ENCODE data around the gene ZNF865. TPM values are rescaled to one million over a fixed set of nuclear protein-coding genes. Genes with fewer than 3 reads are reported as not detected.
"Not testable (repeated sequence)": the region's sequence is repeated elsewhere in the genome, so short reads cannot be mapped to it uniquely, and the experiment has no call there.

Gene ZNF865
- 9.1 and 9.6 TPM in 2 replicates for total RNA-seq (2014; rRNA removed; shearing (Covaris generic))

DNA sequence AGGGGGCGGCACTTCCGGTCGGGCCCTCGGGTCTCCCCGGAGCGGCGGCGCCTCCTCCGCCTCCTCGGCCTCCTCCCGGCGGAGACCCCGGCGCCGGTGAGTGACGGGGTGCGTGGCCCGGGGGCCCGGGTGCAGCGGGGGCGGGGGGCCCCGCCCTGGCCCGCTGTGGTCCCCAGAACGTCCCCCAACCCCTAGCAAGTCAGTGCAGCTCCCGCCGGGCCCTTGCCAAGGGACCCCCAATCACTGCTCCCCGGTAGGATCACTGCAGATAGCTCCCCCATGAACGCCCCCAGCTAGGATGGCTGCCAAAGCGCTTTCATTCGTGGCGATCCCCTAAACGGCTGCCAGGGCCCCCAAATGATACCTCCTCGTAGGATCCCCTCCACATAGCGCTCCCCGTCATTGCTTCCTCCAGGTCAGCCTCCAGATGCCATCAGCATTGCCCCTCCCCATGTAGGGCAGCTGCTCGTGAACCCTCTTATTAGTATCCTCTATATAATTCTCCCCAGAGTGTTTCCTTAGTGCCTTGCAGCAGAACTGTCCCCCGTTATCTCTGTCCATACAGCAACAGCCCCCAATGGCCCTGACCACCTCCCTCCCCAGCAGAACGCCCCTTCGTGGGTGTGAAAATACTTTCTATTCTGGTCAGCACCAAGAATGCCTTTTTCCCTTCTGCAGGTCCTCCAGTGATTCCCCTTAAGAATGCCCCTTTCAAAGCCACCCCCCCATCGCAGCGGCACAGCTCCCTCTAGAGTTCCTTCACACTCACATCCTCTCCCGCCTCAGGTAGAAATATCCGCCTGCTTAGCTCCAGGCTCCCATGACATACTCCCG is at the start of gene ZNF865:
Gene ZNF865, plus strand, starts transcription at position 11 of the 834 bp plus-strand sequence. CDS start 7,972 bp downstream, outside the sequence.
- DNase-seq (ENCODE audit: low spot score) = peak; percentile 96

GRCh38 chr19:55559684-55560083 is 45.8 kb upstream of the ZNF865 start:
- no peak for DNase-seq (ENCODE audit: low spot score)

DNA sequence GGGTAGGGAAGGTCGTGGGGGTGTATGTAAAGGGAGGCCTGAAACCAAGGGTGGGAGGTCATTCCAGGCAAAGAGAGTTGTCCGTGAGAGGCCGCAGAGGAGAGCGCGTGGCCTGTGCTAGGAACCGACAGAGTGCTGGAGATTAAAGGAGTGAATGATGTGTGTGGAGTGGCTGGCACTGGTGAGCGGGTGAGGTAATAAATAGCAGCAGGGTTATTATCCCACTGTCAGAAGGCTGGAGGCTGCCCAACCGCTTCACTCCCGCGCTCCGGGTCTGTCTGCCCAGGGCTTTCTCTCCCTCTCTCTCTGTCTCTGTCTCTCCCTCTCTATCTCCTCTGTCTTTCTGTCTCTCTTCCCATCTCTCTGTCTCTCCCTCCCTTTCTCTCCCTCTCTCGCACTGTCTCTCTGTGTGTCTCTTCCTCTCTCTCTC is 42.2 kb upstream of the ZNF865 start:
- DNase-seq (ENCODE audit: low spot score) = no peak

GRCh38 chr19:55566823-55567222 is 38.6 kb upstream of the ZNF865 start:
- DNase-seq (ENCODE audit: low spot score) = no peak

- no peak for DNase-seq (ENCODE audit: low spot score)
Observed at GRCh38 chr19:55567708-55568328, 37.6 kb upstream of the ZNF865 start.

DNA sequence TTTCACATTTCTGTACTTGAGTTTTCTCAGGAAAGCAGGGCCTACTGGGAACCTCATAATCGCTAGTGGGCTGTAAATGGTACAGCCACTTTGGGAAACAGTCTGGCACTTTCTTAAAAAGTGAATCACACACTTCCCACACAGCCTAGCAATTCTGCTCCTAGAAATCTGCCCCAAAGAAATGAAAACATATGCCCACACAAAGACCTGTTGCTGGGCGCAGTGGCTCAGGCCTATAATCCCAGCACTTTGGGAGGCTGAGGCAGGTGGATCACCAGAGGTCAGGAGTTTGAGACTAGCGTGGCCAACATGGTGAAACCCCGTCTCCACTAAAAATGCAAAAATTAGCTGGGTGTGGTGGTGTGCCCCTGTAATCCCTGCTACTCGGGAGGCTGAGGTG is 36.0 kb upstream of the ZNF865 start:
- not testable (repeated sequence) for DNase-seq (ENCODE audit: low spot score)

GRCh38 chr19:55573929-55574328 is 31.5 kb upstream of the ZNF865 start:
- not testable (repeated sequence) for DNase-seq (ENCODE audit: low spot score)

DNA sequence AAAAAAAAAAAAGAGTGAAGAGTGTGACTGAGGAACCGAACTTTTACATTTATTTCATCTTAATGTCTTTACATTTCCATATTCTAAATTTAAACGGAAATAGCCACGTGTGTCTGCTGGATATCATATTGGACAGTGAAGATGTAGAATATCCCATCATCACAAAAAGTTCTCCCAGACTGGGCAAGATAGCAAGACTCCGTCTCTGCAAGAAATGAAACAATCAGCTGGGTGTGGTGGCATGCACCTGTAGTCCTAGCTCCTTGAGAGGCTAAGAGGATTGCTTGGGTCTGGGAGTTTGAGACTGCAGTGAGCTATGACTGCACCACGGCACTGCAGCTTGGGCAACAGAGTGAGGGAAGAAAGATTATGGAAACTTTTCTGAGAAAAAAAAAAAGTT is 28.7 kb upstream of the ZNF865 start:
- no peak for DNase-seq (ENCODE audit: low spot score)

DNA sequence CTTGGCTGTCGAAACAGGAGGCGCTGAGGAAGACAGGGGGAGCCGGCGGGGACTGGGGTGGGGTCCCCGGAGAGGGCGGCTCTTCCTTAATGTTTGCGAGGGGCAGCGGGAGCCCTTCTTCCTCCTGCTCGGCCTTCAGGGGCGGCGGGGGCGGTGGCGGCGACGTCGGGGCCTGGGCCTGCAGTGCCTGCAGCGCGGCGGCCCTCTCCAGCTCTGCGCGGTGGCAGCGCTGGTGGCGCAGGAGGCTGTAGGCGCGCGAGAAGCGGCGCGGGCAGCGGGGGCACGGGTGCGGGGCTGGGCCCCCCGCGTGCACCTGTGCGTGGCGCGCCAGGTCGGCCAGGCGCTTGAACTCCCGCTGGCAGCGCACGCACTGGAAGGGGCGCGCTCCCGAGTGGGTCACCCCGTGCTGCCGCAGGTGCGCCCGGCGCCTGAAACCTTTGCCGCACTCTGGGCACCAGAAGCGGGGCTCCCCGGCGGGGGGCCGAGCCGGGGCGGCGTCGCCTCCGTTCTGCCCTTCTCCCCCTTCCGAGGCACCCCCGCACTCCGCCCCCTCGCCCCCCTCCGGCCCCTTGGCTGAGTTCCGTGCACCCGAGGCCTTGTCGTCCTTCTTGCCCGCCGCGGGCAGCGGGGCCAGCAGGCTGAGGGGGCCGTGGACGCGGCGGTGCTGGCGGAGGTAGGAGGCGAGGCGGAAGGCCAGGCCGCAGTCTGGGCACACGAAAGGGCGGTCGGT is 27.3 kb upstream of the ZNF865 start:
- no peak for DNase-seq (ENCODE audit: low spot score)

DNA sequence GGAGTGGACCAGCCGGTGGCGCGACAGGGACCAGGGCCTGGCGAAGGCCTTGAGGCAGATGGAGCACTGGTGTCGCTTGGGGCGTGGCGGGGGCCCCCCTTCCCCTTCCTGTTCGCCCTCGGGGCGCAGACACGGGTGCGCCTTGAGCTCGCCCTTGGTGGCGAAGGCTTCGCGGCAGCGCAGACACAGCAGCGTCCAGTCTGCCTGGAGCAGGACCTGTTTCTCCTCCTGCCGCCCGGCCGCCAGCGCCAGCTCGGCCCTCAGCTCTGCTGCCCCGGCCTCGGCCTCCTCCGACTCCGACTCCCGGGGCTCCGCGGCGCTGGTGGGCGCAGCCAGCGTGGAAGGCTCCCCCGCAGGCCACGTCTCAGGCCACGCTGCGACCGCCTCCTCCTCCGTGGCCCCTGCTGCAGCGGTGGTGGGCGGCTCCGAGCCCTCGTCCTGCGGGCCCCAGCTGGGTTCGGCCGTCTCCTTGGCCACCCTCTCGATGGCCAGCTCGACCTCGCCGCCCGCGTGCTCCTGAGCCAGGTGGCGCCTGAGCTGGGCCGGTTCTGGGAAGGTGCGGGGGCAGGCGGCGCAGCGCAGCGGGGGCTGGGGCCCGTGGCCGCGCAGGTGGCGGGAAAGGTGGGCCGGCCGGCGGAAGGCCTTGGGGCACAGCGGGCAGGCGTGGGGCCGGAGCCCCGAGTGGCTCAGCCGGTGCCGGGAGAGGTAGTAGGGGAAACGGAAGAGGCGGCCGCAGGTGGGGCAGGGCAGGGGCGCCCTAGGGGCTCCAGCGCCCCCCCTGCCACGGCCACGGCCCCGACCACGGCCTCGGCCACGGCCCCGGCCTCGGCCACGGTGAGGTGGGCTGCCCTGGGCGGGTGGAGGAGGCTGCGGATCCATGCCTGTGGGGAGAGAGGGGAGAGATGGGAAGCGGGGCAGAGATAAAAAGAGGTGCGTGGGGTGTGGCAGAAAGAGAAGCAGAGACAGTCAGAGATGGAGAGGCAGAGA is 26.4 kb upstream of the ZNF865 start:
- DNase-seq (ENCODE audit: low spot score) = no peak

DNA sequence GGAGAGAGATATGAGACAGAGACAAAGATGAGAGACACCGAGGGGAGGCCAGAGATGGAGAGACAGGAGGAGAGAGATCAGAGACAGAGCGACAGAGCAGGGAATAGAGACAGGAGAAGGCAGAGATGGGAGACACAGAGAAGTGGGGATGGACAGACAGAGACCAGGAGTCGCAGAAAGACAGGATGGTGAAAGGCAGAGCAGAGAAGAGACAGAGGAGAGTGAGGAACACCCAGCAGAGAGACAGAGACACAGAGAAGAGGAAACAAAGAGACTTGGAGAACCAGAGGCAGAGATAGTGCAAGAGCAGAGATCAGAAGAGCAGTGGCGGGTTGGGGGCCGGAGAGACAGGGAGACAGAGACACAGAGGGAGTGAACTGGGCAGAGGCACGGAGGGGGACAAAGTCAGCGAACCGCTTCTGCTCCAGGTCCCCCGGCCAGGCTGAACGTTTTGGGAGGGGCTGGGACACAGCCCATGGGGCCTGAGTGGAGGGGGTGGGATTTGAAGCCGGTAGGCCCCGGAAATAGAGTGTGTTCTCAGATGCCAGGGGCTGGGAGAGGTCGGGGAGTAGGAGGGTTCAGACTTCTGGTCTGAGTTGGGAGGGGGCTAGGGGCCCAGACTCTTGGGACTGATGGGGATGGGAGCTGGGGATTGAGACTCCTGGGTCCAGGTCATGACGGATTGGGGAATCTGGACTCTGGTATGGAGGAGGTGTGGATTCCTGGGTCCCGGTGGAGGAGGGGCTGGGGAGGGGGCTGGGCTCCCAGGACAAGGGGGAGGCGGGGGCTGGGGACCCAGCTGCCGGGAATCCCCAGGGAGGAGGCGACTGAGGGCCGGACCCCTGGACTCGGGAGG is 25.5 kb upstream of the ZNF865 start:
- peak; percentile 30 for DNase-seq (ENCODE audit: low spot score)

DNA sequence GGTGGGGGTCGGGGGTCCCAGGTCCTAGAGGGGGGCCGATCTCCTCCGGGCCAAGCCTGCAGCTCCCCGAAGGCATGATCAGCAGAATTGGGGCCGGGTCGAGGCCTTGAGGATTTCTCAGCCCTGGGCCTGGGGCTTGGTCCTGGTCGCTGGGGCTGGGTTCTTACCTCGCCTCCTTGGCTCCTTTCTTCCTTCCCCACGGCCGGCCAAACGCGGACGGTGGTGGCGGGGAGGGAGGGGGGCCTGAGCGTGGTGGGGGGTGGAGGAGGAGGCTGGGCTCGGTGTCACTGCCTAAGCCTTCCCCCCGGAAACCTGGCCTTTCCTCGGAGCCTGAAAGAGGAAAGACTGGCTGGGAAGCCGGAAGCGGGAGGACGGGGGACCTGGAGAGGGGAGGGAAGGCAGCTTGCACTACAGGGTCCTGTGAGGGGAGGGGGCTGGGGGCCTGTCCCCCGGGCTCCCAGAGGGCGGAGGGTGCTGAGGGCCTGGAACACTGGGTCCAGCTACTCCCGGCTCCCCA is 24.8 kb upstream of the ZNF865 start, which contains the start of gene ZNF579:
Gene ZNF579, minus strand, starts transcription at position 221 of the 517 bp plus-strand sequence. CDS start 1,209 bp downstream, outside the sequence.
- DNase-seq (ENCODE audit: low spot score) = peak; percentile 92

DNA sequence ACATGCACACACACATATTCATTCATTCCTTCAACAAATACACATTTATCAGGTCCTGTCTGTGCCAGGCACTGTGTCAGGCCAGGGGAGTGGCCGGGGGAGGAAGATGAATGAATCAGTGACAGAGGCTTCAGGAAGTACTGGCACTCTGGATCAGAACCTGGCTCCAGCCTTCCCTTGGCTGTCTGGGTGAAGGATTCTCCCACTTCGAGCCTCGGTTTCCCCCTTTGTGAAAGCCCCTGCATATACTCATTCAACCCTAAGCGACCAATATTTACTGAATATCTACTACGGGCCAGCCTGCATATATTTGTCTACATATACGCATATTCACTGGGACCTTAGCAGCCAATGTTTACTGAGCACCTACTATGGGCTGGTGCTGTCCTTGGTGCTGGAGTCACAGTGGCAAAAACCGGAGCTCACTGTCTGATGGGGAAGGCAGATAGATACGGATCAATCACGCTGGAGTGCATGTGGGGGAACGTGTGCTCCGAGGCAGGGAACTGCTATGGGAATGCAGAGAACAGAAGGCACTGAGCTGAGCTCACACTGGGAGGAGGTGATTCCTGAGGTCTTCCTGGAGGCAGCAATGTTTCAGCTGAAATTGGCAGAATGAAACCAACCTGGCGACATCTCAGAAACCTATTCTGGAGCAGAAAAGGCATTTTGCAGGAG is 24.2 kb upstream of the ZNF865 start:
- DNase-seq (ENCODE audit: low spot score) = peak; percentile 40

GRCh38 chr19:55581823-55582223 is 23.6 kb upstream of the ZNF865 start:
- no peak for DNase-seq (ENCODE audit: low spot score)

- not testable (repeated sequence) for DNase-seq (ENCODE audit: low spot score)
Observed at GRCh38 chr19:55582284-55582683, 23.2 kb upstream of the ZNF865 start.

DNA sequence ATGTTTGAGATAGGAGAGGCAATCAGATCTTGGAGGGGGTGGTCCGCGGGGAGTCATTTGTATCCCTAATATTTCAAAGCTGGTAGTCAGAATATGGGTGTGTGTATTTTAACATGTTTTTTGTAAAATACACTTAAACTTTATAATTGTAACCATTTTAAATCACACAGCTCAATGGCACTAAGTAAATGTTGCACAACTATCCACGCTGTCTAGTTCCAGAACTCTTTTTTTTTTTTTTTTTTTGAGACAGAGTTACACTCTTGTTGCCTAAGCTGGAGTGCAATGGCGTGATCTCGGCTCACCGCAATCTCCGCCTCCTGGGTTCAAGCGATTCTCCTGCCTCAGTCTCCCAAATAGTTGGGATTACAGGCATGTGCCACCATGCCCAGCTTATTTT is 21.6 kb upstream of the ZNF865 start:
- not testable (repeated sequence) for DNase-seq (ENCODE audit: low spot score)

DNA sequence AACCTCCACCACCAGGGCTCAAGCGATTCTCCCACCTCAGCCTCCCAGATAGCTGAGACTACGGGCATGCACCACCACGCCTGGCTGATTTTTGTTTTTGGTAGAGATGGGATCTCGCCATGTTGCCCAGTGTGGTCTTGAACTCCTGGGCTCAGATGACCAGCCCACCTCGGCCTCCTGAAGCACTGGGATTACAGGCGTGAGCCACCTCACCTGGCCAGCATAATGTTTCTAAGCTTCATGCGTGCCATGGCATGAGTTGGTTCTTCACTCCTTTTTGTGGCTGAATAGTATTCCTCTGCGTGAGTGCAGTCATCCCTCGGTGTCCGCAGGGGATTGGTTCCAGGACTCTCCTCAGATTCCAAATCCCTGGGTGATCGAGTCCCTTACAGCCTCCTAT is 20.6 kb upstream of the ZNF865 start:
- no peak for DNase-seq (ENCODE audit: low spot score)

DNA sequence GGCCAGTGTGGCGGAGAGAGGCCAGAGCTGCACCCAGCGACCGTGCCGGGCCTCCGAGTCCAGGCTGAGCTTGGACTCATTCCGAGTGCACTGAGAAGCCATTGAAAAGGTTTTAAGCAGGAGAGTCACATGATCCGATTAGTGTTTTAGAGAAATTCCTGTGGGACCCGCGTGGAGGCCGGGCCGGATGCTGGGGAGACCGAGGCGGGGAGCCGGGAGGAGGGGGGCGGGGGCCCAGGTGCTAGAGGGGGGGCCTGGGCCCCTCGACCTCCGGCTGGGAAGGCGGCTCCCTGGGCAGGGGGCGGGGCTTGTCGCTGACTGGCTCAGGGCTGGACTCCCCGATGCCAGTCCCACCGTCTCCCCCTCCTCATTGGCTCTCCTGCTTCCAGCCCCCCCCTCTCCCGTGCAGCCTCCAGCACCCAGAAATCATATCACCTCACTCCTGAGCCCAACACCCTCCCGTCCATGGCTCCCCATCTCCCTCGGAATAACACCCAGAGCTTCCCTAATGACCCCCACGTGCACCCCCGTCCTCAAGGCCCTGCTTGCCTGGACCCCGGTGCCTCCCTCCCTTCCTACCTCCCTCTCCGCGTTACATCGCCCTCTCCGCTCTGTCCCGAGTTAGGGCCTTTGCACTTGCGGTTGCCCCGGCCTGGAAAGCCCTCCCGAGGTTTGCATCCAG is 19.6 kb upstream of the ZNF865 start:
- peak; percentile 32 for DNase-seq (ENCODE audit: low spot score)
